Fibroblast of lung (primary cell): ENCODE results near the gene KRTCAP2.
A peak's percentile ranks its signal among the peaks of the same experiment; 100 is the strongest.

ENCODE experiments used
- CTCF ChIP-seq, 2 donors: IDR thresholded peaks in 1 of 2; conservative IDR thresholded peaks in 1 of 2; 1 replicate in 1 of 2; 2 replicates in 1 of 2; pipeline ENCODE4 v1.5.1; 2011 to 2012; ENCODE audit warnings: low read length in 2 of 2, control low read depth in 1 of 2, inconsistent platforms in 1 of 2, low read depth in 1 of 2, mild to moderate bottlenecking in 1 of 2
- EZH2 ChIP-seq: IDR thresholded peaks from 2 replicates; pipeline ENCODE4 v1.5.1; 2012; ENCODE audit warnings: low read length, control low read depth, mild to moderate bottlenecking; ENCODE audit errors: missing control alignments

- TF ChIP-seq CTCF (conservative IDR thresholded peaks at IDR 0.05 in 1 of 2, IDR thresholded peaks at IDR 0.05 in 1 of 2; ENCODE audit: low read depth in 1 of 2, low read length in 2 of 2) (peak; percentile 80 to 90), EZH2 (no peak)
These were observed at the start of gene KRTCAP2 for GRCh38 chr1:155172732-155173477.
